HepG2 (cell line): ENCODE data around the gene DPEP1. TPM values are rescaled to one million over a fixed set of nuclear protein-coding genes. Genes with fewer than 3 reads are reported as not detected.

ENCODE experiments used
- CBFB ChIP-seq: sonication (generic); formaldehyde crosslinking; IDR thresholded peaks from 2 replicates; pipeline ENCODE4 v1.4.0; 2020; ENCODE audit warnings: missing genetic modification reagents
- CEBPG ChIP-seq: IDR thresholded peaks from 2 replicates; pipeline ENCODE4 v1.6.1; 2016
- EED ChIP-seq: sonication (generic); formaldehyde crosslinking; IDR thresholded peaks from 2 replicates; pipeline ENCODE4 v1.5.0; 2020; ENCODE audit warnings: mild to moderate bottlenecking, missing genetic modification reagents
- FIP1L1 ChIP-seq: fragments of 200-400 bp; formaldehyde crosslinking; IDR thresholded peaks from 2 replicates; pipeline ENCODE4 v1.6.1; 2018; ENCODE audit warnings: low read depth, mild to moderate bottlenecking, low read length, moderate library complexity, borderline replicate concordance; ENCODE audit not compliant: insufficient read depth
- GPN1 ChIP-seq: sonication (generic); formaldehyde crosslinking; IDR thresholded peaks from 2 replicates; pipeline ENCODE4 v1.5.1; 2020; ENCODE audit warnings: missing genetic modification reagents, borderline replicate concordance
- HMG20B ChIP-seq: conservative IDR thresholded peaks from 2 replicates; pipeline ENCODE4 v1.6.1; 2016; ENCODE audit warnings: missing genetic modification reagents, missing compliant biosample characterization
- HNRNPK ChIP-seq: fragments of 200-400 bp; formaldehyde crosslinking; IDR thresholded peaks from 2 replicates; pipeline ENCODE4 v1.6.1; 2018; ENCODE audit warnings: low read length, low read depth, moderate library complexity, mild to moderate bottlenecking; ENCODE audit not compliant: poor library complexity, severe bottlenecking
- IKZF4 ChIP-seq: sonication (generic); formaldehyde crosslinking; IDR thresholded peaks from 2 replicates; pipeline ENCODE4 v1.5.1; 2020; ENCODE audit warnings: borderline replicate concordance, mild to moderate bottlenecking, low read depth, missing genetic modification reagents; ENCODE audit errors: not compliant biosample characterization
- KAT8 ChIP-seq: IDR thresholded peaks from 2 replicates; pipeline ENCODE4 v1.6.1; 2016; ENCODE audit warnings: missing genetic modification reagents, missing compliant biosample characterization
- MAZ ChIP-seq, 2 experiments: sonication (generic) in 1 of 2; formaldehyde crosslinking in 1 of 2; IDR thresholded peaks; 2 replicates each; pipeline versions ENCODE4 v1.5.0 to v1.6.1; 2012 to 2020; ENCODE audit warnings: low read depth in 2 of 2, mild to moderate bottlenecking in 2 of 2, borderline replicate concordance in 1 of 2, improper control_type of control experiment in 1 of 2, low read length in 1 of 2, missing genetic modification reagents in 1 of 2, moderate library complexity in 1 of 2
- MIXL1 ChIP-seq: IDR thresholded peaks from 2 replicates; pipeline ENCODE4 v1.6.1; 2016
- NFKB2 ChIP-seq: sonication (generic); formaldehyde crosslinking; IDR thresholded peaks from 2 replicates; pipeline ENCODE4 v1.4.0; 2020; ENCODE audit warnings: missing genetic modification reagents, borderline replicate concordance
- TAF15 ChIP-seq: fragments of 200-400 bp; formaldehyde crosslinking; IDR thresholded peaks from one replicate; pipeline ENCODE4 v1.6.1; 2018; ENCODE audit warnings: mild to moderate bottlenecking, low read depth, low read length; ENCODE audit not compliant: poor library complexity, severe bottlenecking
- TBX2 ChIP-seq: sonication (generic); formaldehyde crosslinking; IDR thresholded peaks from 2 replicates; pipeline ENCODE4 v1.5.0; 2020; ENCODE audit warnings: missing genetic modification reagents, mild to moderate bottlenecking, borderline replicate concordance
- TP53 ChIP-seq: sonication (generic); formaldehyde crosslinking; conservative IDR thresholded peaks from 2 replicates; pipeline ENCODE4 v1.4.0; 2020; ENCODE audit warnings: missing genetic modification reagents
- ZNF235 ChIP-seq: sonication (generic); formaldehyde crosslinking; IDR thresholded peaks from 2 replicates; pipeline ENCODE4 v1.8.1; 2023; ENCODE audit warnings: mild to moderate bottlenecking, missing genetic modification reagents, borderline replicate concordance
- ZNF329 ChIP-seq: sonication (generic); formaldehyde crosslinking; IDR thresholded peaks from 2 replicates; pipeline ENCODE4 v1.9.0; 2021; ENCODE audit warnings: low read depth, mild to moderate bottlenecking, missing genetic modification reagents
- ZNF354B ChIP-seq: sonication (generic); formaldehyde crosslinking; IDR thresholded peaks from 2 replicates; pipeline ENCODE4 v1.8.0; 2022; ENCODE audit warnings: mild to moderate bottlenecking, missing genetic modification reagents
- ZNF547 ChIP-seq: sonication (generic); formaldehyde crosslinking; IDR thresholded peaks from 2 replicates; pipeline ENCODE4 v1.5.1; 2020; ENCODE audit warnings: mild to moderate bottlenecking, missing genetic modification reagents
- polyA plus RNA-seq, 8 experiments: library from polyadenylated mRNA; depleted of rRNA in 3 of 8; stranded (reverse) in 7 of 8; unstranded in 1 of 8; fragments of >200 nt; fragmentation: Illumina TruSeq in 4 of 8; extraction: Trizol in 4 of 8; gene quantifications; 2 replicates each; pipeline versions ENCODE4 v1.2.1 to v1.2.3, GENCODE V29; 2011 to 2016; ENCODE audit warnings: low read depth in 4 of 8, missing spikeins in 1 of 8, mixed read lengths in 1 of 8; ENCODE audit not compliant: insufficient read depth in 1 of 8
- total RNA-seq, 5 experiments: library from RNA; depleted of rRNA; stranded (reverse); fragments of >200 nt; fragmentation: Illumina TruSeq; extraction: Trizol; gene quantifications; 2 replicates each; pipeline ENCODE4 v1.2.3, GENCODE V29; 2016; ENCODE audit warnings: low read depth in 1 of 5
- TF ChIP-seq, protein P1 (sequence below): sonication (generic); formaldehyde crosslinking; IDR thresholded peaks from 2 replicates; pipeline ENCODE4 v1.5.0; 2020; ENCODE audit warnings: missing genetic modification reagents
- TF ChIP-seq, protein P2 (sequence below): IDR thresholded peaks from 2 replicates; pipeline ENCODE4 v1.6.1; 2012; ENCODE audit warnings: inconsistent platforms
- TF ChIP-seq, protein P3 (sequence below): sonication (generic); formaldehyde crosslinking; IDR thresholded peaks from 2 replicates; pipeline ENCODE4 v1.5.0; 2020; ENCODE audit warnings: mild to moderate bottlenecking, missing genetic modification reagents, borderline replicate concordance

Gene DPEP1
- total and polyA plus RNA-seq, 2 of the 13 experiments (the other 11 are each of a cell fraction or from before 2014, with no cell fraction given), result 37.6 to 52.2 TPM

DNA sequence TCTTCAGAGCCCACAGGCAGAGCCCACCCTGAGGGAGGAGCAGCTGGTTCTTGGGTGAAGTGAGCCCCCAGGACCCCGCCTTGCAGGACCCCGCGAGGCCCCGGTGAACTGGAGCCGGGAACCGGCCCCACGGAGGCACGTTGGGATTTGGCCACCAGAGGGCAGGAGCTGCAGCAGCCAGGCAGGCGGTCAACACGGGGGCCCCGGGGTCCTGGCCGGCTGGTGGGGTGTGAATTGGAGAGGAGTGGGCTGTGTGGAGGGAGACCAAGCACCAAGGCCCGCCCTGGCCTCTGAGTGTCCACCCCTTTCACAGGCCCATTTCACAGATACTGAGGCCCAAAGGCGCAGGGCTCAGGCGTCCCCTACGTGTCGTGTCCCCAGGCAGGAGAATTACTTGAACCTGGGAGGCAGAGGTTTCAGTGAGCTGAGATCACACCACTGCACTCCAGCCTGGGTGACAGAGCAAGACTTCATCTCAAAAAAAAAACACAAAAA is 2.2 kb downstream of the DPEP1 start (continued):
- TF ChIP-seq, protein P1, sequence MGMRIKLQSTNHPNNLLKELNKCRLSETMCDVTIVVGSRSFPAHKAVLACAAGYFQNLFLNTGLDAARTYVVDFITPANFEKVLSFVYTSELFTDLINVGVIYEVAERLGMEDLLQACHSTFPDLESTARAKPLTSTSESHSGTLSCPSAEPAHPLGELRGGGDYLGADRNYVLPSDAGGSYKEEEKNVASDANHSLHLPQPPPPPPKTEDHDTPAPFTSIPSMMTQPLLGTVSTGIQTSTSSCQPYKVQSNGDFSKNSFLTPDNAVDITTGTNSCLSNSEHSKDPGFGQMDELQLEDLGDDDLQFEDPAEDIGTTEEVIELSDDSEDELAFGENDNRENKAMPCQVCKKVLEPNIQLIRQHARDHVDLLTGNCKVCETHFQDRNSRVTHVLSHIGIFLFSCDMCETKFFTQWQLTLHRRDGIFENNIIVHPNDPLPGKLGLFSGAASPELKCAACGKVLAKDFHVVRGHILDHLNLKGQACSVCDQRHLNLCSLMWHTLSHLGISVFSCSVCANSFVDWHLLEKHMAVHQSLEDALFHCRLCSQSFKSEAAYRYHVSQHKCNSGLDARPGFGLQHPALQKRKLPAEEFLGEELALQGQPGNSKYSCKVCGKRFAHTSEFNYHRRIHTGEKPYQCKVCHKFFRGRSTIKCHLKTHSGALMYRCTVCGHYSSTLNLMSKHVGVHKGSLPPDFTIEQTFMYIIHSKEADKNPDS (CRISPR knock-in tag), result peak; percentile 78; the same call in 1 of the 2 replicates
- TF ChIP-seq ZNF329 (CRISPR knock-in tag) (peak; percentile 20; the same call in 1 of the 2 replicates), ZNF235 (CRISPR knock-in tag) (0 out of 2 replicates have a peak, but pooled peaks have one; percentile 27), KAT8 (CRISPR knock-in tag) (no peak), FIP1L1 (no peak), MIXL1 (no peak), EED (0 out of 2 replicates have a peak, but pooled peaks have one; percentile 29), TBX2 (peak; percentile 78), NFKB2 (CRISPR knock-in tag) (peak; percentile 50; the same call in 1 of the 2 replicates), CEBPG (CRISPR knock-in tag) (no peak), ZNF354B (CRISPR knock-in tag) (no peak), GPN1 (no peak), TP53 (peak; percentile 24; the same call in 1 of the 2 replicates), HNRNPK (peak; percentile 52), HMG20B (CRISPR knock-in tag) (no peak), CBFB (CRISPR knock-in tag) (no peak), MAZ (IDR thresholded peaks at IDR 0.05; ENCODE audit: borderline replicate concordance, low read depth, low read length) (no peak), MAZ (CRISPR knock-in tag; IDR thresholded peaks at IDR 0.05; ENCODE audit: low read depth) (peak; percentile 79), IKZF4 (CRISPR knock-in tag) (peak; percentile 50), TAF15 (no peak), ZNF547 (CRISPR knock-in tag) (0 out of 2 replicates have a peak, but pooled peaks have one; percentile 47)
- TF ChIP-seq, protein P2, sequence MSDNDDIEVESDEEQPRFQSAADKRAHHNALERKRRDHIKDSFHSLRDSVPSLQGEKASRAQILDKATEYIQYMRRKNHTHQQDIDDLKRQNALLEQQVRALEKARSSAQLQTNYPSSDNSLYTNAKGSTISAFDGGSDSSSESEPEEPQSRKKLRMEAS, result no peak
- TF ChIP-seq, protein P3, sequence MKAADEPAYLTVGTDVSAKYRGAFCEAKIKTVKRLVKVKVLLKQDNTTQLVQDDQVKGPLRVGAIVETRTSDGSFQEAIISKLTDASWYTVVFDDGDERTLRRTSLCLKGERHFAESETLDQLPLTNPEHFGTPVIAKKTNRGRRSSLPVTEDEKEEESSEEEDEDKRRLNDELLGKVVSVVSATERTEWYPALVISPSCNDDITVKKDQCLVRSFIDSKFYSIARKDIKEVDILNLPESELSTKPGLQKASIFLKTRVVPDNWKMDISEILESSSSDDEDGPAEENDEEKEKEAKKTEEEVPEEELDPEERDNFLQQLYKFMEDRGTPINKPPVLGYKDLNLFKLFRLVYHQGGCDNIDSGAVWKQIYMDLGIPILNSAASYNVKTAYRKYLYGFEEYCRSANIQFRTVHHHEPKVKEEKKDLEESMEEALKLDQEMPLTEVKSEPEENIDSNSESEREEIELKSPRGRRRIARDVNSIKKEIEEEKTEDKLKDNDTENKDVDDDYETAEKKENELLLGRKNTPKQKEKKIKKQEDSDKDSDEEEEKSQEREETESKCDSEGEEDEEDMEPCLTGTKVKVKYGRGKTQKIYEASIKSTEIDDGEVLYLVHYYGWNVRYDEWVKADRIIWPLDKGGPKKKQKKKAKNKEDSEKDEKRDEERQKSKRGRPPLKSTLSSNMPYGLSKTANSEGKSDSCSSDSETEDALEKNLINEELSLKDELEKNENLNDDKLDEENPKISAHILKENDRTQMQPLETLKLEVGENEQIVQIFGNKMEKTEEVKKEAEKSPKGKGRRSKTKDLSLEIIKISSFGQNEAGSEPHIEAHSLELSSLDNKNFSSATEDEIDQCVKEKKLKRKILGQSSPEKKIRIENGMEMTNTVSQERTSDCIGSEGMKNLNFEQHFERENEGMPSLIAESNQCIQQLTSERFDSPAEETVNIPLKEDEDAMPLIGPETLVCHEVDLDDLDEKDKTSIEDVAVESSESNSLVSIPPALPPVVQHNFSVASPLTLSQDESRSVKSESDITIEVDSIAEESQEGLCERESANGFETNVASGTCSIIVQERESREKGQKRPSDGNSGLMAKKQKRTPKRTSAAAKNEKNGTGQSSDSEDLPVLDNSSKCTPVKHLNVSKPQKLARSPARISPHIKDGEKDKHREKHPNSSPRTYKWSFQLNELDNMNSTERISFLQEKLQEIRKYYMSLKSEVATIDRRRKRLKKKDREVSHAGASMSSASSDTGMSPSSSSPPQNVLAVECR, result peak; percentile 38; the same call in 1 of the 2 replicates
